ENCODE data around the gene CDH18.

GRCh38 chr5:19806756-19807155, 181.2 kb downstream of the CDH18 start:
- no peak for TF ChIP-seq POLR2AphosphoS5 (IDR thresholded peaks at IDR 0.05; ENCODE audit: low read depth, low read length)
- TF ChIP-seq FOXP2 (optimal IDR thresholded peaks at IDR 0.05; ENCODE audit: borderline replicate concordance, extremely low read depth, extremely low read length, insufficient read depth) = no peak
